RCC 7860 (cell line): Measurements from ENCODE around the gene DNAI1.
"Not testable (repeated sequence)": the region's sequence is repeated elsewhere in the genome, so short reads cannot be mapped to it uniquely, and the experiment has no call there.

Experiments used
- DNase-seq: peaks from one replicate; pipeline ENCODE4 v3.0.0-alpha.2; 2015; ENCODE audit warnings: low spot score
- FAIRE-seq: peaks from 2 replicates; lab custom pipeline; 2012; peaks lifted over from hg19 to GRCh38; lab: Jason Lieb, UNC

The DNAI1 gene

DNA sequence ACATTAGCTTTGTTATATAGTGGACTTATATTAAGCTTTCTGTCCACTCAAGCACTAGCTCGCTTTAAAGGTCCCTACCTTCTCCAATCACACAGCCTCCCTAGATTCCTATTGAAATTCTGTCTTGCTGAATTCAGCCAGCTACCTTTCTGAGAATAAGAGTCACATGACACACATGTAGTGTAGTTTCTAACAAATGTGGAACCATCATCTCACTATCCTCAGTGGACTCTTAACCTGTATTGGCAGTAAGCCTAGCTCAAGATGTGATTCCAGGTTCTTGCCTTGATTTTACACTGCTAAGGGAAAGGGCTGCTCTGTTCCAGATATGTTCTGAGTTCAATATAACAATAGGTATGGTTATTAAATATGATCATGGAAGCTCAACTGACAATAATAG lies 11.7 kb upstream of the DNAI1 start:
- FAIRE-seq (no peak), DNase-seq (no peak)

DNA sequence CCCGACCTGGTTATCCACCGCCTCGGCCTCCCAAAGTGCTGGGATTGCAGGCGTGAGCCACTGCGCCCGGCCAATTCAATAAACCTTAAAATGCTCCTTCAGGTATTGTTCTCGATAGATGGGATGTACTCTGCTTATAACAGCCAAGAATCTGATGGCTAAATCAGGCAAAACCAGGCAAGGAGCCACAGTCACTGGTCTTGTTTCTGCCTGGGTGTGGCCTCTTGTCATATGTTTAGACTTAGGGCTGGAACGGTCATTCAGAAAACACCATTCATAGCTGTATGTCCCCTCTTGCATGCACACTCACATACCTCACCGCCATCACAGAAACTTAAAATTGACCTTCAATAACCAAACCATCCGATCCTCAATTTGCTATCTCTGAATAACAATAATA lies 8.0 kb upstream of the DNAI1 start:
- no peak for DNase-seq
- no peak for FAIRE-seq

DNA sequence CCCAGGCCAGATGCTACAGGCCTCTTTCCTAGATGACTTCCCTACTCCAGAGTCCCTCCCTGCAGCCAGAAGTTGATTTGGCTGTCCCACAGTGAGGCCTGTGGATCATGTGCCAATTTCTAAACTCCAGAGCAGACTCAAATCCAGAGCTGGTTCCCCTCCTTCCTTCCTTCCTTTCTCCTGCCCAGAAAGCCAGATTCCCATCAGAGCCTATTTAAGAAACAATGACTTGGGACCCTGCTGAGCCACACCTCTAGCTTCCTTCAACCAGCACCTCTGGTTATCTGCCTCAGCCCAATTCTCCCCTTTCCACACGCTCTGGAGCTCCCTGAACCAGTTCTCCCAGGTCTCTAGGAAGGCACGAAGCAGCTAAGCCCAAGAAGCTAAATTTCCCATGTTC lies 7.5 kb upstream of the DNAI1 start:
- no peak for FAIRE-seq
- no peak for DNase-seq

DNA sequence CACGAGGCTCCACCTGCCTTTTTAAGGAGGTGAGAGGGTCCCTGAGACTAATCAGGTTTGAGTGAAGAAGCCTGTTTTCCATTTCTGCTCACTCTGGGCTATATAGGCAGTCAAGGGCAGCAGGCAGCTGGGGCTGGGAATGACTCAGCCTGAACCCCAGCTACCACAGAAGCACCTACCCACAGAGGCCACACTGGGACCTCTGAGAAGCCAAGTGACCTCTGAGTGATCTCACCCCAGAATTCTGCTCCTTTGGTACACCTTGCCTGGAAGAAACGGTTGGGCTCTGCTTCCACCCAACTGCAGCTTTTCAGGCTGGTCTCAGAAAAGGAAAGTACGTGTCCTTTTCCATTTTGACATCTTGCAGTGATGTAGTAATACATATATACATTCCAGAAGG lies 7.1 kb upstream of the DNAI1 start:
- no peak for DNase-seq
- FAIRE-seq: no peak

DNA sequence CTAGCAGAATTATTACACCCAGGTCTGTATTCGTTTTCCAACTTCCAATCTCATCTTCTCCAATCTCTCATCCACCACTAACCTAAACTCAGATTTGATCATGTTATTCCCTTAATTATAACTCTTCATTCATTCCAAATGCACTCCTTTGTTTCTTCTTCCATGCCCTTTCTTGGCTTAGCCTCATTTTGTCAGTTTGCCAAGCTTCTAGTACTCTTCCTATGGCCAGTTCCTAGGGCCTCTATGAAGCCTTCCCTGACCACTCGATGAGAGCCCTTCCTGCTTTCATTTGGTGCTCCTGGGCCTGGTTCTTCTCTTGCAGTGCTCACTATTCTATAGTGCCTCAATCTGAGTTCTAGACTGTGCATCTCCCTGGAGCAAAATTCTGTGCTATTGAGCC lies 6.0 kb upstream of the DNAI1 start:
- DNase-seq: no peak
- FAIRE-seq: no peak

DNA sequence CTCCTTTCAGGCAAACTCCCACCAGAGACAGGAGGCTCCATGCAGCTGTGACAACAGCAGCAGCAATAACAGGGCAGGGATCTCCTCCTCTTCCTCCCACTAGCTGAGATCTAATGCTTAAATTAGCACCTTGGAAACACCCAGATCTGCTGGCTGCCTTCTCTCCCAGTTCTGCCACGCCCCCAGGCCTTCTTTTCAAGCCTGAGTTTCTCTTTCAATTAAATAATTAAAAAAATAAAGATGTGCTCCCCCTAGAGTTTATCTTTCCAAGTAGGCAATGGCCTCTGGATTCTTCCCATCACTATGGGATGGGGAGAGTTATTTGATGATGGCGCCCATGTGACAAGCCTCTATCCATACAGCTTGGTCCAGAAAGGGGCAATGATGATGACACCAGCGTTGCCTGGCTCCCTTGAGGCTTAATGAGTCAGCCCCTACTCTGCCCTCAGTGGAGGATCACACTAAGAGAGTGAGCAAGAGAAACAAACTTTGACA lies 4.0 kb upstream of the DNAI1 start:
- DNase-seq (peak; percentile 53), FAIRE-seq (peak; percentile 24)

DNA sequence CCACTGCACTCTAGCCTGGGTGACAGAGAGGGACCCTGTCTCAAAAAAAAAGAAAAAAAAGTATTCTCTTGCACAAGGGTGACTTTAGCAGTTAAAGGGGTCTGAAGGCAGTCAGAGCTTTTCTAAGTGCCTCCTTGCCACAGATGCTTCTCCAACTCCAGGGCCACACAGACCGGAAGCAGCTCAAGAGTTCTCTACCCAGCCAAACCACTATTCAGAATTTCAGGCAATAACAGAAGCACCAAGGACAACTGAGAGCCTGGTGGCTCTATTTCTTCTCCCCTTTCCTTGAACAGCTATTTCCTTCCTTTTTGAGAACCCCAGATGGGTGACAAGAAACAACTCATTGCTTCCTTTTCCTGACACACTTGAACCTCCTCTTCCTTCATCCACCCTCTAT lies 2.5 kb upstream of the DNAI1 start:
- FAIRE-seq (no peak), DNase-seq (no peak)

DNA sequence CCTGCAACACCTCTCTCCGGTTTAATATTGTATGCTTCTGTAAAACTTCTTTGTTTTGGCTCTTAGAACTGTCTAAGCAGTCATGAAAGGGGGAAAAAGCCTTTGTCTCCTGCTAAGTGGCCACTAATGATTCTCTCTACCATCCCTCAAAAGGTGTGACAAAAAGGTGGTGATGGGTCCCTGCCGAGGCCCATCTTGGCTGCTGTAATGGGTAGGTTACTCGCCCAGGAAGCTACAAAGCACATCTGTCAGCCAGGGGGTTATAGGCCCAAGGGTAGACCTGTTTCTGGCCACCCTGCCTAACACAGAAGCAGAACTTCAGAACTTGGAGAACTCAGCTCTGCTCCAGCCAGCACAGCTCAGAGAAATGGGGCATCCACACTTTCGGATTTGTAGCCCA lies 1.9 kb upstream of the DNAI1 start:
- DNase-seq (no peak), FAIRE-seq (no peak)

DNA sequence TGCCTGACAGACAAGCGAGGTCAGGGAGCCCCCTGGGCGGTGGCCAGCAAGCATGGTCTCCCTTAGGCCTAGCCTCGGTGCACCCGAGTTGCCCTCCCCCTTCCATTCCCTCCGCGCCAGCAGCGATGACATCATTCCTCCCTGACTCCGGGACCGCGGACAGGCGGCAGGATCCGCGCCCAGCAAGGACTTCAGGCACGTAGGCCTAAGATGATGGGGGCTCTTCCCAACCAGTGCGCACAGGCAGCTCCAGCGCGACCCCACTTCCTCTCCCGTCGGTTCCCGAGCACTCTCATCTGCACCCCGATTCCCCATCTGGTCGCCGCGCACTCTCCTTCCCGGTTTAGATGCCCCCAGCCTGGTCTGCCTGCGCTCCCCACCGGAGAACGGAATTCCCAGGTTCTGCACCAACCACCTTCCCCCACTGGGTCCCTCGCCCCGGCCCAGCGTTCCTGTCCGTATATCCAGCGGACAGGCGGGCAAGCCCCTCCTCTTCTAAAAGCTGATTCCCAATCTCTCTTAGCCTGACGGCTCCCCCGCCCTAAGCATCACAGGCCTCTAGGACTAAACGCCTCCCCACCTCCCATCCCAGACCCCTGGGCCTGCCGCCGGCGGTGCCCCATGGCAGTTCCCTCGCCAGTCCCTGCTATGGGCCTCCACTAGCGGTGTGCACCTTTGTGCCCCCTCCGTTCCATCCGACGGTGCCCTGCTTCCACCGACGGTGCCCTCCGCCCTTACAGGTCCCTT lies 1.2 kb upstream of the DNAI1 start:
- DNase-seq (peak; percentile 56), FAIRE-seq (no peak)

DNA sequence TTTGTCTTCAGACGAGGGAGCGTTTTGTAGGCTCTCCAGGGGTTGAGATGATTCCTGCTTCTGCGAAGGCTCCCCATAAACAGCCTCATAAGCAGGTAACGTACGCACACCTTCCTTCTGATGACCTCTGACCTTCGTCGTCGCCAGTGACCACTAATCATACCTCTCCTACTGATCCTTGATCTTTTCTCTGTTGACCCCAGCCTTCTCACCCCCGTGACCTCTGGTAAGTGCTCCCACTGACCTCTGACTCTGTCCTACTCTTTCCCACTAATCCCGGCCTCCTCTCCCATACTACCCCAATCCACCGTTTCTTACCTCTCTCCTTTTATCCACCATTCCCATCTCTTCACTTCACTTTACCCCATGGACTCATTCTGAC lies 345 bp downstream of the DNAI1 start:
- DNase-seq: no peak
- no peak for FAIRE-seq

DNA sequence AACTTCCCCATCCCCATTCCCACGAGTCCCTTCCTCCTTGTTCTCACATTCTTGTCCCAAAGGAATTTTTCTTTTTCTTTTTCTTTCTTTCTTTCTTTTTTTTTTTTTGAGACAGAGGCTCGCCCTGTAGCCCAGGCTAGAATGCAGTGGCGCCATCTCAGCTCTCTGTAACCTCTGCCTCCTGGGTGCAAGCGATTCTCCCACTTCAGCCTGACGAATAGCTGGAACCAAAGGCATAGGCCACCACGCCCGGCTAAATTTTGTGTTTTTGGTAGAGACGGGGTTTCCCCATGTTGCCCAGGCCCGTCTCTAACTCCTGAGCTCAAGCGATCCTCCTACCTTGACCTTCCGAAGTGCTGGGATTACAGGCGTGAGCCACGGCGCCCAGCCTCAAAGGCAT lies 751 bp downstream of the DNAI1 start:
- no peak for DNase-seq
- no peak for FAIRE-seq

DNA sequence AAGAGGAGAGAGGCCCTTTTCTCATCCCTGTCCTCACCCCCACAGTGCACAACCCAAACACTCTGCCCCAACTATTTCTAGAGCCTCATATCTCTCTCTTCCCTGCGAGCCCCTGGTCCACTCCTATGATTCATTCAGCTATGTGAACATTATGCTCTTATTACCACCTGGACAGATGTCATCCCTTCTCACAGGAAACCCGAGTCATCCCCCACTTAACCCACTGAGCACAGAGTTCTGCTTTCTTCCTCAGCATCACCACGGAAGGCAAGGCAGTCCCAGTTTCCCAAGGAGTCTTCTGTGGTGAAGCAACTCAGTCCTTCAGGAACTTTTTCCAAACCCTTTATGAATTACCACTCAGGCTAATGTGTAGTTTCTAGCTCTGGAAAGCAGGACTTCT lies 1.3 kb downstream of the DNAI1 start:
- FAIRE-seq: no peak
- no peak for DNase-seq

DNA sequence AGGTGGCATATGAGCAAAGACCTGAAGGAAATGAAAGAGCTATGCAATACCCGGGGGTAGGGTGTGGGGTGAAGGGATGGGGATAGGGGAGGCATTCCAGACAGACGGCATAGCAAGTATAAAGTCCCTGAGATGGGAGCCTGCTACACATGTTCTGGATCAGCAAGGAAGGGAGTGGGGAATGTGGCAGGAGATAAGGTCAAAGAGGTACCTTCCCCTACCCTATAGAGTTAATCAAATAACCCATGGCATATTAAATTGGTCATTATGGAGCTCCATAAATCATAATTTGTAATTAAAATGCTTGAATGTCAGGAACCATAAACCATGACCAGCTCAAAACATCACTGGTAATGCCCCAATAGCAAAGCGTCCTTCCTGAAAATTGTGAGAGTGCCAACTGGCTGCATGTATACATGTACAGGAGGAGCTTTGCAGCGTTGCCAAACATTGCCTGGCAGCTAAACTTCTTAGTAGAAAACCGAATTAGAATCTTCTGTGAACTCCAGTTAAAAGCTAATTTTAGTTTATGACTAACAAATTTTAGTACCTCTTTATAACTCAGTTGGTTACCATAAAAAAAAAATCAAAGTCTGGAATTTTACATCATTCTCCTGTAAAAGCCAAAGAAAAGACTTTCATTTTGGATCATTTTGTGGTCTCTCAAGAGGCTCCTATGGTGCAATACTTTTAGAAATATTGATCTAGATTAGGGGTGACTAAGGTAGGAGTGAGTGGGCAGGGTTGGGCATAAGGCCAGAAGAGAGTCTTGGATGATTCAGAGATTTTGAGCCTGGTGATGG lies 4.7 kb downstream of the DNAI1 start:
- DNase-seq (no peak), FAIRE-seq (no peak)

DNA sequence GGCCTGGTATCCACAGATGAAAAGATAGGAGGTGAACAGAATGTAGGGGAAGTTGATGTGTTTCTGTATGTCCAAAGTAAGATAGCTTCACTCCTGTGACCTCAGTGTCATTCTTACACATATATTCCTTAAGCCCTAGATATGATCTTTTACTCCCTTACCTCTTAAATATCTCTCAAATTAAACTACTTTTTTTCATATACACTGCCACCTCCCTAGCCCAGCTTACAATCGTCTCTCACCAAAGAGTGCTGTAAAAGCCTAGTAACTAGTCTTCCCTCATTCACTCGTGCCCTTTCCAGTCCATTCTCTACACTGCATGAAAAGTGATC lies 5.3 kb downstream of the DNAI1 start:
- FAIRE-seq: no peak
- no peak for DNase-seq

DNA sequence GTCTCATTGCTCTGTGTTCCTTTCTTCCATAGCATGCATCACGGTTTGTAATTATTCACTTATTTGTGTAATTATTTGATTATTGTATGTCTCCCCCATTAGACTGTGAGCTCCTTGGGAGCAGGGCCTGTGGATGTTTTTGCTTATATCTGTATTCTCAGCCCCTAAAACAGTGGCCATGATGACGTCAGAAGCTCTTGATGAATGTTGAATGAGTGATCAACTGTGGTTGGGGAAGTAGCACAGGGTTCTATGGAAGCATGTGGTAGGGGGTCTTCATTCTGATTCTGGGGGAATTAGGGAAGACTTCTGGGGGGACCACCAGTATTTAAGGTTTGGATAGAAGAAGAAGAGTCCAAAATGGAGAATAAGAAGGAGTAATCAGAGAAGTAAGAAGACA lies 6.0 kb downstream of the DNAI1 start:
- no peak for FAIRE-seq

DNA sequence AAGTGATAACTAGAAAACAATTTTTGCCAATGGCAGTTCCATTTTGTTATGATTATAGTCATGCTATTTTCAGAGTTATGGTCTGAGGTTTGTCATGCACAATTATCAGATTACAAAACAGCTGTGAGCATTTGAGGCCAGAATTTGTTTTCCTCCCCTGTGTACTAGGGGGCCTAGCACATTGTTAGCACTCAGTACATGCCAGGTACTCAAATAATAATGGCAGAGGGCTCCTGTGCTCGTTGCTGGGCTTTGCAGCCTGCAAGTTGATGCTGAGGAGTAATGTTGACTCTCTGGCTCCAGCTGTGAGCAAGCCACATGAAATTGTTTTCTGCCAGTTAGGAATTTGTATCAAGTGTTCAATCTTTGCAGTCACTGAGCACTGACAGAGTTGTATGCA lies 6.9 kb downstream of the DNAI1 start:
- DNase-seq (no peak), FAIRE-seq (no peak)

More for the DNA sequence above, 6.0 kb downstream of the DNAI1 start:
- no peak for DNase-seq

DNA sequence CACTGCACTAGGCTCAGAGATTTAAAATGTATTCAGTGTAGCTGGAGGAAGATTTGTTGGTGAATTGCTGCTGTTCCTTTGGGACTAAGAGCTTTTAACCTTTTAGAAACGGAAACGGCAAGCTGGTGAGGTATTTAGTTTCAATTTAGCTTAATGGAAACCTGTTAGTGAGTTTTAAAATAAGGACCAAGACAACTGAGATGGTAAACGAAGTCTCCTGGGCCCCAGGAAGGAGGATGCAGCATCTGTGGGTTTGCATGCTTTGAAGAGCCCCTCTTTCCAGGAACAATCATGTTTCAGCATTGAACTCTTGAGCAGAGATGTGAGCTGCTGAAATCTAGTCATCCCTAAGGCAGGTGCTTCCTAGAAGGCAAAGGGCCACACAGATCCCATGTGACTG lies 16.5 kb downstream of the DNAI1 start:
- DNase-seq (no peak), FAIRE-seq (no peak)

DNA sequence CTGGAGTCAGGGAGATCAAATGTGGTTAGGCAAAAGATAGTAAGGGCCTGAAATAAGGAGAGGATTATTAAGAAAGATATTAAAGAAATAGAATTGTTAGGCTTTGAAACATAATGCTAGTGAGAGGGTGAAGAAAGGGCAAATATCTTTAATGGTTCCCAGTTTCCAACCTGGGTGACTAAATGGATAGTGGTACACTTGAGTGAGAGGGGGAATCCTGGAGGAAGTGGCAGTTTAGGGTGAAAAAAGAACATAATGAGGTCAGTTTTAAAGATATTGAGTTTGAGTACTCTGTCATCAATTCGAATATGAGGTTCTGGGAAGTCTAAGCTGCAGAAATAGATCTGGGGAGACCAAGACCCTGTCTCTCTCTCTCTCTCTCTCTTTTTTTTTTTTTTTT lies 18.9 kb downstream of the DNAI1 start:
- no peak for DNase-seq
- FAIRE-seq: no peak

DNA sequence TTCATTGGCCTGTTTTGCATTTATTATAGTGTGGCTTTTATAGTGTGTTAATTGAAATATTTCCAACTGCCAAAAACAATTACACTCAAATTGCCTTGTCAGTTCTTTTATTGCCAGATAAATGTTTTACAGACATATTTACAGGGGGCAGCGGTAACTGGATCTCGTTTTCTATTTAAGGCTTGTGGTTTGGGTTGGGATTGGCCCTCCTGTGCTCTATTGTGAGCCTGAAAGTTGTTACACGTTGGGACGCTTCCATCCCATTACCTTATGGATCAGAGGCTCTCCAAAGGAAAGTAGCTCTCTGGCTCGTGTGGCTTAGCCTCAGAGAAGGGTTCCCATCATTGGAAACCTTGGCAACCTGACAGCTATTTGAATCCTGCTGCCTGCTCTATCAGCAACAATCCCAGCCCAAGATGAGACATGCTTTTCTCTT lies 20.8 kb downstream of the DNAI1 start:
- FAIRE-seq (no peak), DNase-seq (no peak)

DNA sequence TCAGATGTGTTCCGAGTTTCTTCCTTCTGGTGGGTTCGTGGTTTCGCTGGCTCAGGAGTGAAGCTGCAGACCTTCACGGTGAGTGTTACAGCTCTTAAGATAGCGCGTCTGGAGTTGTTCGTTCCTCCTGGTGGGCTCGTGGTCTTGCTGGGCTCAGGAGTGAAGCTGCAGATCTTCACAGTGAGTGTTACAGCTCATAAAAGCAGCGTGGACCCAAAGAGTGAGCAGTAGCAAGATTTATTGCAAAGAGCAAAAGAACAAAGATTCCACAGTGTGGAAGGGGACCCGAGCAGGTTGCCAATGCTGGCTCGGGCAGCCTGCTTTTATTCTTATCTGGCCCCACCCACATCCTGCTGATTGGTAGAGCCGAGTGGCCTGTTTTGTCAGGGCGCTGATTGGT lies 23.0 kb downstream of the DNAI1 start:
- not testable (repeated sequence) for DNase-seq, FAIRE-seq

DNA sequence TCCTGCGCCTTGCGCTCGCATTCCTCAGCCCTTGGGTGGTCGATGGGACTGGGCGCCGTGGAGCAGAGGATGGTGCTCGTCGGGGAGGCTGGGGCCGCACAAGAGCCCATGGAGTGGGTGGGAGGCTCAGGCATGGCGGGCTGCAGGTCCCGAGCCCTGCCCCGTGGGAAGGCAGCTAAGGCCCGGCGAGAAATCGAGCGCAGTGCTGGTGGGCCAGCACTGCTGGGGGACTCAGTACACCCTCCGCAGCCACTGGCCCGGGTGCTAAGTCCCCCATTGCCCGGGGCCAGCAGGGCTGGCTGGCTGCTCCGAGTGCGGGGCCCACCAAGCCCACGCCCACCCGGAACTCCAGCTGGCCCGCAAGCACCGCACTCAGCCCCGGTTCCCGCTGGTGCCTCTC lies 24.1 kb downstream of the DNAI1 start:
- DNase-seq, FAIRE-seq: not testable (repeated sequence)

DNA sequence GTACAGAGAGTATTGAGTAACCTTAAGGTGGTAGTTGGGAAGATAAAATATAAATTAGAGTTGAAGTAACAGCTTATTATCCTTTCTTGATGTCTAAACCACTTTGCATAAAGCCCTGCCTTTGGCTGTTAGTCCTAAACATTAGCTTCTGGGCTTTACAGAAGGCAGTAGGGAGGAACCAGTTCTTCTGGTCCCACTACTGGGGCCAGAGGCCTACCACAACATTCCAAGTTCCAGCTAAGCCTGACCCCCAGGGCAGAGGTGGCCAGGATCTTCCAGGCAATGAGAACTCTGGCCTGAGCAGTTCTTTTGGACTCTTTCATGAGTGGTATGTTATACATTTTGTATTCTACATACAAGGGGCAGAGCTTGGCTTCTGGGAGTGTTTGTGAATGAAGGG lies 26.1 kb downstream of the DNAI1 start:
- FAIRE-seq (no peak), DNase-seq (no peak)
